Measurements from ENCODE around the gene SLC1A2.
"Not testable (repeated sequence)": the region's sequence is repeated elsewhere in the genome, so short reads cannot be mapped to it uniquely, and the experiment has no call there.

SLC1A2 gene

GRCh38 chr11:35238882-35239281, 180.5 kb downstream of the SLC1A2 start:
- DNase-seq = no peak

GRCh38 chr11:35237860-35238715, 181.3 kb downstream of the SLC1A2 start:
- no peak for DNase-seq

GRCh38 chr11:35237351-35237750, 182.0 kb downstream of the SLC1A2 start:
- DNase-seq = no peak

- DNase-seq = no peak
Measured at GRCh38 chr11:35236667-35237003, 182.7 kb downstream of the SLC1A2 start.

GRCh38 chr11:35235936-35236666, 183.3 kb downstream of the SLC1A2 start:
- DNase-seq = no peak

- DNase-seq = no peak
Measured at GRCh38 chr11:35235498-35235897, 183.9 kb downstream of the SLC1A2 start.

- no peak for DNase-seq
Measured at GRCh38 chr11:35235157-35235468, 184.2 kb downstream of the SLC1A2 start.

GRCh38 chr11:35234460-35235156, 184.8 kb downstream of the SLC1A2 start:
- no peak for DNase-seq

- no peak for DNase-seq
Measured at GRCh38 chr11:35233518-35233917, 185.8 kb downstream of the SLC1A2 start.

GRCh38 chr11:35232891-35233330, 186.4 kb downstream of the SLC1A2 start:
- no peak for DNase-seq

- DNase-seq = no peak
Measured at GRCh38 chr11:35231076-35231860, 188.1 kb downstream of the SLC1A2 start.

- no peak for DNase-seq
Measured at GRCh38 chr11:35230388-35230787, 189.0 kb downstream of the SLC1A2 start.

- no peak for DNase-seq
Measured at GRCh38 chr11:35228328-35228725, 191.0 kb downstream of the SLC1A2 start.

- peak; percentile 27 for DNase-seq
Measured at GRCh38 chr11:35227576-35228327, 191.6 kb downstream of the SLC1A2 start.

- DNase-seq = not testable (repeated sequence)
Measured at GRCh38 chr11:35226756-35227155, 192.6 kb downstream of the SLC1A2 start.

GRCh38 chr11:35225946-35226520, 193.3 kb downstream of the SLC1A2 start:
- no peak for DNase-seq

- no peak for DNase-seq
Measured at GRCh38 chr11:35223991-35224390, 195.4 kb downstream of the SLC1A2 start.

GRCh38 chr11:35223371-35223796, 196.0 kb downstream of the SLC1A2 start:
- DNase-seq = no peak

- no peak for DNase-seq
Measured at GRCh38 chr11:35218956-35219355, 200.4 kb downstream of the SLC1A2 start.

- no peak for DNase-seq
Measured at GRCh38 chr11:35216962-35217678, 202.2 kb downstream of the SLC1A2 start.

GRCh38 chr11:35215945-35216344, 203.4 kb downstream of the SLC1A2 start:
- DNase-seq = no peak
